OCI-M2 (cell line): Measurements from ENCODE around the gene EHBP1.

Experiments
- DNase-seq: peaks from one replicate; lab custom pipeline; 2025; ENCODE audit not compliant: unreplicated experiment; lab: John Stamatoyannopoulos, UW

Gene EHBP1

DNA sequence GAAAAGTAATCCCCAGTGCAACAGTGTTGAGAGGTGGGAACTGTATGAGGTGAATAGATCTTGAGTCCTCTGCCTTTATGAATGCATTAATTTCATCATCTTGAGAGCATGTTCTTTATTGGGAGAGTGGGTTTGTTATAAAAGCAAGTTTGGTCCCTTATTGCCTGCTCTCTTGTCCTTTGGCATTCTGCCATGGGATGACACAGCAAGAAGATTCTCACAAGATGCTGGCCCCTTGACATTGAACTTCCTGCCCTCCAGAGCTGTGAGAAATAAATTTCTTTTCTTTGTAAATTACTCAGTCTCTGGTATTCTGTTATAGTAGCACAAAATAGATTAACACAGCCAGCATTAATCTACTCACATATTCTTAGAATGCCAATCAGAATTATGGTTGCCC lies 108.6 kb downstream of the EHBP1 start:
- no peak for DNase-seq

DNA sequence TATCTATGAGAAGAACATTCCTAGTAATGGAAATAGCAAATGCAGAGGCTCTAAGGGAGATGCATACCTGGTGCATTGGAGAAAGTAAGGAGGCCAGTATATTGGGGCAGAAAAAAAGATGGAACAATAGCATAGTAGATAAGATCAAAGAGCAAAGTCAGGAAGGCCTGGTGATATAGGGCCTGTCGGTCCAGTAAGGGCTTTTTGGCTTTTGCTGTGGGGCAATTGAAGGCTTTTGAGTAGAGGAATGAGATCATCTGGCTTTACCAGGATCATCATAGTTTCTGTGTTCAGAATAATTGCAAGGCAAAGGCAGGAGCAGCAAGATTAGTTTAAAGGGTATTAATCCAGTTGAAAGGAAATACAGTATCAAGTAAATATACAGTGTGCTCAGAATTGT lies 111.8 kb downstream of the EHBP1 start:
- DNase-seq, result no peak

DNA sequence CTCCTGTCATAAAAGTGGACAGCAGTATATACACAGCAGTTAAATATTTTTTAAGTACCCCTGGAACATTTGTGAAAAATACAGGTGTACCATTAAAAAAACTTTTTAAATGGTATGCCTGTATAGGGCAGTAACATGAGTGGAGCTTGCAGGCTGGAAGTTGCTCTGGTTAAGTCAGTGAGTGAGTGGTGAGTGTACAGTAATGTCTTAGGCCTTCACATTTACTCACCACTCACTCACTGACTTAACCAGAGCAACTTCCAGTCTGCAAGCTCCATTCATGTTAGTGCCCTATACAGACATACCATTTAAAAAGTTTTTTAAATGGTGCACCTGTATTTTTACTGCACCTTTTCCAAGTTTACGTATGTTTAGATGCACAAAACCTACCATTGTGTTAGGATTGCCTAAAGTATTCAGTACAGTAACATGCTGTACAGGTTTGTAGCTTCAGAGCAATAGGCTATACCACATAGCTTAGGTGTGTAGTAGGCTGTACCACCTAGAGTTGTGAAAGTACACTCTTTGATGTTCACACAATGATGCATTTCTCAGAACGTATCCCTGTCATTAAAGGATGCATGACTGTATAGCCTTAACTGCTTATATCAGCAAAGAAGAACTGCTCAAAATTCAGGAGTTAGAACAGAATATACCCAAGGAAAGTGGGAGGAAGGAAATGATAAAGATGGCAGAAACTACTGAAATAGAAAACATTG lies 112.6 kb downstream of the EHBP1 start:
- no peak for DNase-seq

DNA sequence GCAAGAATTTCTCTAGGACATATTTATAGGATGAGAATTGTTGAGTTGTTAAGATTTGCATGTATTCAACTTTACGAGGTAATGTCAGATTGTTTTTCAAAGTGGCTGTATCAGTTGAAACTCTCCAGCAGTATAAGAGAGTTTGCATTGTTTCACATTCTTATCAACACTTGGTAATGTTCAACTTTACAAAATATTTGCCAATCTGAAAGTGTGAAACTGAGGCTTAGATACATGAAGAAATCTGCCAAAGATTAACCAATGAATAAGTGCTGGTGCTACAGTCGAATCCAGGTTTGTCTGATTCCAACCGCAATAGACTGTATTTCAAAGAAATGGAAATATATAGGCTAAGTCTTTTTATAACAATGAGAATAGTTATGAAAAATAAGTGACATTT lies 117.0 kb downstream of the EHBP1 start:
- DNase-seq, result no peak

DNA sequence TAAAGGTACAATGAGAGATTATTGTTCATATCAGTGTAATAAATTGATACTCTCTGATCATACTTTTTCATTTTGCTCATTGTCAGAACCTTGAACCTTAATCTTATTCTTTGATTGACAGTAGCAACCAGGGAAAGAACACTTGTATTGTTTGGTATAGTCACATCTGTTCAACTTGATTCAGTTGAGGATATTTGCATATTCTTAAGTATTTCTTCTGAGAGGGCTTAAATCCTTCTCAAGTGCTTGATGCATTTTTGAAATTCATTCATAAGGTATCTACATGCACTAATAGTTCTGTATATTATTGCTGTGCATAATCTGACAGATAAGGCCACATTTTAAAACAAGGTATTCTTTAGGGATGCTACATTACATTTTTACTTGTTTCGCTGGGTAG lies 118.9 kb downstream of the EHBP1 start:
- DNase-seq, result no peak

DNA sequence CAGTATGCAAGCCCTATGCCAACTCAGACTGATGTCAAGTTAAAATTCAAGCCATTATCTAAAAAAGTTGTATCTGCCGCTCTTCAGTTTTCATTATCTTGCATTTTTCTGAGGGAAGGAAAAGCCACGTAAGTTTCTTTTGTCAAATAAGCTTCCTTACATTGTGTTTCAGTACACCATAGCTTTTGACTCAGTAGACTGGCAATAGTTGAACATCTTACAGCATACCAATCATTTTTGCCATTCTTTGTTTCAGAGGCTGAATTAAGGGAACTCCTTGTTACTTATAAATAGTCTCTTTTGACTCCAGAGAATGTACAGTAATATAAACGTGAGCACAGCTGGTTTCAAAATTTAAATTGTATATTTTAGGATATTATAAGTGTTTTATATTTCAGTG lies 120.6 kb downstream of the EHBP1 start:
- DNase-seq, result no peak

DNA sequence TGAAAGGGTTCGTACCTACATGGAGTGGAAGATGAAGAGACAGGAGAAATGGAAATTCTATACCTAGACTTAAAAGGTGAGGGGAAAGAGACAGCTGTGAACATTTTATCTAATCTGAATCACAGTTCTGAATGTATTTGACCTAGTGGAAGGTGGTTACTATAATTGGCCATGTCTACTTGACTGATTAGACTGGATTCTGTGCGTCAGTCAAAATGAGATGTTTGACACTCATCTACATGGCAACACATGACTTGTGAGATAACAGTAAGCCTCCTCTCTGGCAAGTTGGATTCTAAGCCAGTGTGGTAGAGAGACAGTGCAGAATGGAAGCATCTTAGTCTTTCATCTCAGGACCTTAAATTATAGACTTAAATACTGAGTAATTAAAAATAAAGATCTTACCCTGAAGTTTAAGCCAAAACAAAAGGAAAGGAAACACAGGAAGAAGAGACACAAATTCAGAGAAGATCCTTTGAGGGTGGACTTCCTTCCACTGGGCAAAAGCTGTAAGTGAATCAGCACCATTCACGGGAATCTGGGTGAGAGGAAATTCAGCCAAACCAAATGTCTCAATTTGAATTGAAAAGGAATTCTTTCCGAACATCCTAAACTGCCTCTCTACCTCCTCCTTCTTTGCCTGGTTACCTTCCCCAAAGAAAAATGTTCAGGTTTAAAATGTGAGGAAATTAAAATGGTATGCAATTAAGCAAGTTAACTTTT lies 121.6 kb downstream of the EHBP1 start:
- no peak for DNase-seq

DNA sequence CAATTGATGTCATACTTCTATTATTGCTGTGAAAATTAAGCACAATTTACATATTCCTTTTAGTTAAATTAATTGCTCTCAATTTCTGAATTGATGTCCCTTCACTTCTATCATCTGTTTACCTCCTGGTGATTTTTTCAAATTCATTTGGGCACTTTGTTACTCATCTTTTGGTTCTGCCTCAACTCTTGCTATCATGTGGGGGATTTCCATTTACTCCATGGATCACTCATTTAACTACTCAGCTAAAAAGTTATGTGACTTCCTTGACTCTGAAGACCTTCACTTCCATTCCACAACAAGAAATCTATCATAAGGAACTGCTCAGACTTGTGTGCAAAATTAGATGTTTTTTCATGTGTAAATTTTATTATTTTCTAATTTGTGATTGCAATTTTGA lies 126.2 kb downstream of the EHBP1 start:
- DNase-seq, result no peak

DNA sequence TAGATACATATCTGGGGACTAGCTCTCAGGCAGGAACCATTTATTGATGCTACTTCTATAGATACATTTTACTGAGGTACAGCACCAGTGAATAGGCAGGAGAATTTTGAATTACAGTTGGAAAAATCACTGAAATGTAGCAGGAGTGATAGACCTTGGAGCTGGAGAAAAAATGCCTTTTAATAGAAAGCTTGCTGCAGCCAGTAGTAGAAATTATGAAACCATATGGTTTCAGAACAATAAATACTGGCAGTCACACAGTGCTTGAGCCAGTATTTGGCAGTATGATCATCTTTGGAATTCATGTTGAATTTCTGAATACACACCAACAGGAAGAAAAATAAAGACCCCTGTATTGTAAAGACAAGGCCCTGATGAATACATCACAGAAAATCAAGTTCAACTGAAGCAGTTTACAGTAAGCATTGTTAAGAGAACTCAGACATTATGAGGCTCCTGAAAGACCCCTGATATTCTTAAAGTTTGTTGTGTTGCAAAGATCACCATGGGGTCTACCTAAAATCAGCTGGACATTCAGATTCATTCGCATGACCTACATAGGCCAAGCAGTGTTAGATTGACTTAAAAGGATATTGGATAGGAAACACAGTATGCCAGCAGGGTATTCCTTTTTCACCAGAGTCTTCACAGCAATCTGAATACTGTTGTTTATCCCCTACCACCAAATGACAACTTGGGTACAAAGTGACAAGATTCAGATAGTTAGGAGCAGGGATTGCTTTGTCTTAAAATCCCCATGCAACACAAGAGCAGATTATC lies 139.0 kb downstream of the EHBP1 start:
- no peak for DNase-seq

DNA sequence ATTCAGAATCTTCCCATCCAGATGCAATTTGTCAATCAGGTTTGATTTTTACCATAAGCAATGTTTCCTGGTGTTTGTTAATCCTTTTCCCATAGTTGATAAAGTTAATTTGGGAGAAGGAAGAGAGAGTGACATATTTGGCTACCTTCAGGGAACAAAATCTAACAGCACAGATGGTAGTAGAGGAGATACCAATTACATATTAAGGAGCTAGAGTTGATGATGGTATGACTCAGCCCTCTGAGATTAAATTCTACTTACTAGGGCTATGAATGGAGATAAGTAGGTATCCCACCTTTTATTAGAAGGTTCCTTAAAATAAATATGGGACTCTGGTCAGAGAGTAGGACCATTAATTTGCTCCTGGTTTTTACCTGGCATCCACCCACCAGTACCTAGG lies 139.7 kb downstream of the EHBP1 start:
- no peak for DNase-seq

DNA sequence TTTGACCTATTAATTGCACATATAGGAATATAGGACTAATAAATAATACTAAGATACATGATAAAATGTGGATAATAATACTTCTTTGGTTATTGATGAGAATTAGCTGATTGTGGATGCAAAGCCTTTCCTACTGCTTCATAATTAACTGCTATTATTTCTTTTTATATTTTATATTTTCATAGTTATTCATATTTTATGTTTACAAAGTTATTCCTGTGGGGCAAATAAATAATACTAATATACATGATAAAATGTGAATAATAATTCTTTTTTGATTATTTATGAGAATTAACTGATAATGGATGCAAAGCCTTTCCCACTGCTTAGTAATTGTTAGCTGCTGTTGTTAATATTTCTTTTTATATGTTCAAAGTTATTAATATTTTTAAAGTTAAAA lies 146.7 kb downstream of the EHBP1 start:
- no peak for DNase-seq

DNA sequence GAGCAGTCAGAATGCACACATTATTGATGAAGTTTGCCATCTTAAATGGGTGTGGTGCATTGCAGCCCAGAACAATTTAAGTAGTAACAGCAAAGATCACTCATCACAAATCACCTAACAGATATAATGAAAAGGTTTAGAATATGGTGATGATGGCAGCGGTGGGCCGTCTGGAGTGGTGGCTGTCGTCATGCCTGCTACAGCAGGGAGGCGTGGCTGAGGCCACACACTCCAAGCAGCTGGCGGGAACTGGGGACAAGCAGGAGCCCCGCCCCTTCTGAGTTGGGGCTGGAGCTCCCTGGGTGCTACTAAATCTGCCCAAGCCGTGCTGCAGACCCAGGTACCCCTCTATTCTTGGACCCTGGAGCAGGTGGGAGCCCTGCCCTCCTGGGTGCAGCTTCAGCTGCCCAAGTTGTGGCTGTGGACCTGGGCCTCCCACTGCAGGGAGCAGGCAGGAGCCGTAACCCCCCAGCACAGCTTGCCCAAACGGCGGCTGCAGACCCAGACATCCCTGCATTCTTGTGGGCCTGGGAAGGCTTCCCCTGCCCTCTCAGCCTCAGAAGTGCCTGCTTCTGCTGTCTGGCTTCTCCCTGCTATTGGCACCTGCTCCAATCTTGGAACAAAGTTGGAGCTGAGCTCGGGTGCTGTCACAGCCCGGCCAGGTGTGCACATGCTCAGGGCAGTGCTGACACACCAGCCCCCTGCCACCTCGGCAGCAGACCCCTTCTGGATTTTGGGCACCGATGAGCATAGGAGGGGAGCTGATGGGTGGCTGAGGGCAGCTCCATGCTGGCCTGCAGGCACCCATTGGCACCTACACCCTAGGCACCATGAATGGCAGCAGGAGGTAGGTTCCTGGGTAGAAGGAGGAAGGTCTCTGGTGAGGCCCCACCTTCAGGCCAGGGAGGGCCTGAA lies 149.3 kb downstream of the EHBP1 start:
- DNase-seq, result no peak

DNA sequence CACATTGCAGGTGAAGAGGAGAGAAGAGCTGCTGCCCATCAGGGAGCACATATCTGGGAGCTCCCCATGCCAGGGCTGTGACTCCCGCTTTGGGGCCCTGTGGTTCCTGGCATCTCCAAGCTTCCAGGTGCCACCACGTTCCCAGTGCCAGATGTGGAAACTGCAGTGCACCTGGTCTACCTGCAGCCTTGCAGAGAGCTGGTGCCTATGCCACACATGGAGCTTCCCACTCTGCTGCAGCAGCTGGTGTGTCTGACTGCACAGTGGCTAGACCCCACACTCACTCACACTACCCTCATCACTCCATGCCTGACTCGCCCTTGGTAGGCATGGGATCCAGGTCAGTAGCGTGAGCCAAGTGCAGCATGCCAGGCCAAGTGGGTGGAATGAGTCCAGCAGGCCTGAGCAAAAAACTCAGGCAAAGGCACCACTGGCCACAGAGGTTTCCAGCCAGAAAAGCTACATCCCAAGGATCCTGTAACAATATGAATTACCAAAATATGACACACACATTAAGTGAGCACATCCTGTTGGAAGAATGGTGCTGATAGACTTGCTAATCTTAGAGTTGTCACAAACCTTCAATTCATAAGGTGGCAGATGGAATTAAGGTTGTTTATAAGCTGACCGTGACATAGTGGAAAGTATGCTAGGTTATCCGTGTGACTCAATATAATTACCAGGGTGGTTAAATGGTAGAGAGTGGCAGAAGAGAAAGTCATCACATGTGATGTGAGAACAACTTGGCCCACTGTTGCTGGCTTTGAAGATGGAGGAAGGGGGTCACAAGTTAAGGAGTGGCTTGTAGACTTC lies 150.9 kb downstream of the EHBP1 start:
- DNase-seq, result no peak

DNA sequence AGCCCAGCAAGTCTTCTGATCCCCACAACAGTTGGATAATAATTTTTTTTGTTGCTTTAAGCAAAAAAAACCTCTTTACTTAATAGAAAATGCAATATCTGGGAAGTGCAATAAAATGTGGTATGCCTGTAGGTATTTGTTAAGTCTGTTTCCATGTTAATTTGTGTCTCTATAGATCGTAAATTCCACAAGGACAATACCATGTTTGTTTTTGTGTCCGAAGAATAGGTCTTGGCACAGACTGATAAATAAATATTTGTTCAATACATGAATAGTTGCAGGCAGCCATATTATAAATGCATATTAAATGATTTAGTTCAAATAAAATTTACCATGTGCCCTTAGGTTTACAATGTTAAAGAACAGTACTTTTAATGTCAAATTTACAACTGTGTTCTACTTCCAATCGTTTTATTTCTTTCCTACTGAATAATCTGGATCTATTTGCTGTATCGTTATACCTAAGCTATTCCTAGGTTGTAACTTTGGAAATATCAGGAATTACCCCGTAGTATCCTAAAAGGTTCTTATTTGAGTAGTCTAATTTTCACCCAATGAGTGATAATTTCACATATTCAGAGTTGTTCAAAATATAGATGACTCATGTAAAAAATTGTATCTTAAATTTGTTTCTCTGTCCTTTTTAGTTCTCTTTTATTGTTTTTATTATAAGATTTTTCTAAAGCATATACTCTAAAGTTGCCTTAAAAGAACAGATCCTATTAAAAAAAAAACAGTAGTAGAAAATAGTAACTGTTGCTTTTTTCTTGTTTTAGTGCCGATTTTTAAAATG lies 151.8 kb downstream of the EHBP1 start:
- DNase-seq, result no peak

DNA sequence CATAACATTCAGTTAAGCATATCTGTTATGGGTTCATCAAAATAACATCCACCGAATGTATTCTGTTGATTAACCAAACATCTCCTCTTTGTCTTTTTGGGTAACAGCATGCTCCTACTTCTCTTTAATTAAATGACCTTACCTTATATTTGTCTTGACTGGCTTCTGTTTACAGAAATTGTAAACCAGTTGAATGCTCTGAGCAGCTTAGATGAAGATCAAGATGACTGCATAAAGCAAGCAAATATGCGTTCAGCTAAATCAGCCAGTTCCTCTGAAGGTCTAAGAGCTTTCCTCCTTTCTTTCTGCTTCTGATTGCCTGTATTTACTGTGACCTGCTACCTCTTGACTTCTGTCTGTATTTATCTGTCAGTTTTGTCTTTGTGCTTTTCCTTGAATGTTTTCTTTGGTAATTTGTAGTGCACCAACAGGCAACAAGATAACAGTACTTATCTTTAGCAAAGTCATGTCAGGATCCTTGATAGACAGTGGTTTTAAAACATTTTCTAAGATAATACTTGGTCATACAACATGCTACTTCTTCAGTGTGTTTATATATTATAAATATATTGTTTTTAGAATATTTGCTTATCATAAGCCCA lies 152.8 kb downstream of the EHBP1 start:
- DNase-seq, result no peak

DNA sequence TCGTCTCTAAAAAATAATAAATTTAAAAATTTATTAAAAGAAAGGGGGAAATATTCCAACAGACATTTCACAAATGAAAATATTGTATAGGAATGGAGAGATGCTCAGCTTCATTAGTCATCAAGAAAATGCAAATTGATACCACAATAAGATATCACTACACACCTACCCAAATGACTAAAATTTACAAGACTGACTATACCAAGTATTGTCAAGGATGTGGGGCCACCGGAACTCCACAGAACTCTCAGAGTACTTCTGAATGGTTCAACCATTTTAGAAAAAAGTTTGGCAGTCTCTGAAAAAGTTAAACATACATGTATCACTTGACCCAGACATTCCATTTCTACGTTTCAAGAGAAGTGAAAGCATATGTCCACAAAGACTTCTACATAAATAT lies 163.4 kb downstream of the EHBP1 start:
- no peak for DNase-seq

DNA sequence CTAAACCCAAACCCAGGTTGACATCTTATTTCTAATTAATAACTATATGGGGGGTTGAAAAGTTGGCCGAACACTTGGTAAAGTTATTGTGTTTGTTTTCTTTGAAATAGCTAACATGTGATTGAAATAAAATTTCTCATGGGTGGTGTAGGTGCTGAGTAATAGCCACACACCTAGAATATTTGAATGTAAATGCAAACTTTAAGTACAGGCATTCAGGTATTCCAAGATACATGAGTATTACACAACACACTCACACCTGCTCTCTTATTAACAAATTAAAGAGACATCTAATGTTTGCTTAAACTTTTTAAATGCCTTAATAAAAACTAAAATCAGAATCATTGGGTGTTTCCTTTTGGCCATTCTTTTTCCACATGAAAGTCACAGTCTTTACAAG lies 165.5 kb downstream of the EHBP1 start:
- DNase-seq, result no peak

DNA sequence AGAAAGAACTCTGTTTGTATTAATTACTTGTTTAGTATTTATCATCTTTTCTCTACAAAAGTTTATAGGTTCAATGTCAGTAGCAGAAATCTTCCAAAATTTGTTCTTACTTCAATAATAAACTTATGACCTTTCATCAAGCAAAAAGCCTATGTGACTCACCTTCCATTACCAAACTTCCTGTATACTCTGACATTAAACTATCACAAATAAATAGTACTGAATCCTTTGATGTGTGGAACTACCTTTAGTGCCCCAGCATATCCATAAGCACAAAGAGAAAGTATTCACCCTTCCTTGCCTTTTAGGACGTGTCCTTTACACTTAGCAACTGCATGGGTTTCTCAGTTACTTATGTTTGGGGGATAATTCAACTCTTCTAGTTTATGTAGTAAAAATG lies 166.0 kb downstream of the EHBP1 start:
- DNase-seq, result no peak

DNA sequence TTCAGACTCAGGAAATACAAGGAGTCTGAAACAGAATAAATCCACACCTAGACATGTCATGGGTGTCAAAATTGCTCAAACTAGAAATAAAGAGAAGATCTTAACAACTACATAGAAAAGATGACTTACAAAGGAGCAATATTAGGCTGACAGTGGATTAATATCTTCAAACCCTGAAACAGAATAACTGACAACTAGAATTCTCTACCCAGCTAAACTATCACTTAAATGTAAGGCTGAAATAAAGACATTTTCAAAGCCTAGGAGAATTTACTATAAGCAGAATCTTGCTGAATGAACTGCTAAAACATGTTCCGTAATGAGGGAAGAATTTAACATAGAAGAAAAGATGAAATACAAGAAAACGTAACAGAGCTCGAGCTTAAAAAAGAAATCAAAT lies 168.1 kb downstream of the EHBP1 start:
- DNase-seq, result no peak
